ENCODE measurements around the gene SDC4.
A peak's percentile ranks its signal among the peaks of the same experiment; 100 is the strongest.
"Not testable (repeated sequence)": the region's sequence is repeated elsewhere in the genome, so short reads cannot be mapped to it uniquely, and the experiment has no call there.

Gene SDC4

DNA sequence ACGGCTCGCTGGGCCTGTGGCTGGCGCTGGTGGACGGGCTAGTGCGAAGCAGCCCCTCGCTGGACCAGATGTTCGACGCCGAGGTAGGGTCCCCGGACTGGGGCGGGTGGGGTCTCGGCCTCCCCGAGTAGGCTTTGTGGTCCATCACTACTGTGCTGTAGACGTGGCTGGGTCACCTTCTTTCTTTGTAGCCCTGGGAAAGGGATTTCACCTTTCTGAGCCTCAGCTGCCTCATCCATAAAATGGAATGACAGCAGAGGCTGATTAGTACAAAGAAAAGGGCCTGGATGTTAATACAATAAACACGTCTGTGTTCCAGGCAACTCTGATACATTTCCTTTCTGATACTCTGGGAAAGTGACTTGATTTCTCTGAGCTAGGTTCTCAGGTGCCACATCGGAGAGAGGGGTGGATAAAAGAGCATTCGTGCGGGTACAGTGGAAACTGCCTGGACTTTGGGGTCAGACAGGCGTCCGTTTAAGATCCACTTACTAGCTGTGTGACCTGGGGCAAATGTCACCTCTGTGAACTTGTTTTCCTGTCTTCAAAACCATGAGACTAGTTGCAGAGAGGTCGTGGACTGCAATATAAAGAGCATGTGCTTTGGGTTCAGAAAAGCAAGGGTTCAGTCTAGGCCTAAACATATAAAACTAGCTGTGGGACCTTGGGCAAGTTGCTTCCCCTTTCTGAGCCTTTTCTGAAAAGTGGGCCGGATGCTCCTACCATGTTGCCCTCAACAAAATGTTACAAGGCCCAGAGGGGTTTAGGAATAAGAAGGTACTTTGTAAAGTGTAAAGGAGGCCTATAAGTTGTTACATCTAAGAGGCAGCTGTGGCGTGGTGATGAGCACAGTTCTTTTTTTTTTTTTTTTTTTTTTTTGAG lies 15.6 kb upstream of the SDC4 start:
- DNase-seq, result no peak

DNA sequence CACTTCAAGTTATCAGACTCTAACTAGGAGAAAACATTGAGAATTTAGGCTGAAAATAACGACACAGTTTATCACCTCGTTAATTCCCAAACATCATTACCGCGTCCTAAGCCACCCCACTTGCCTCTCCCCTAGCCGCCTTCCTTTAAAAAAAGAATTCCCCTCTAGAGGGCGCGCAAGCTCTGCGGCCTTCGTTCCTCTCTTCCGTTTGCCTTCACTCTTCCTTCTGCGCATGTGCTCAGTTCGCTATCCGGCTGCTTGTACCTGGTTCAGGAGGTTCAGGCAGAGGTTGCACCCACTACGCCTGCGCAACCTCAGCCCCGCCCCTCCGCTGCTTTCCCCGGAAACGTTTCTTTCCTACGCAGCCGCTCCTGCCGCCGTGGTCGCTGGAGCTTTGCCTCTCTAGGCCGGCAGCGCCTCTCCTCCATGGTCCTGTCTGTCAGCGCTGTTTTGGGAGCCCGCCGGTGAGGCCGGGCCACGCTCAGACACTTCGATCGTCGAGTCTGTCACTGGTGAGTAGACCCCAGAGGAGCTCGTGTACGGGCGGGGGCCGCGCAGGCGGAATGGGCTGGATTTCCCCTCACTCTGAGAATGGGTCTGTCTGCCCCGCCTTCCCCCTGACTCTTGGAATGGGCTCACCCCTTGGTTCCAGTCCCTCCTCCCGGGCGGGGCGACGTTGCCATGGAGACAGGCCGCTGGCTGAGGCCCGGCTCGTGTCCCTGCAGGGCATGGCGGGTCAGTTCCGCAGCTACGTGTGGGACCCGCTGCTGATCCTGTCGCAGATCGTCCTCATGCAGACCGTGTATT lies 14.8 kb upstream of the SDC4 start, which contains the start of gene SYS1:
TSS of gene SYS1 (plus strand) at position 353 of the 807 bp plus-strand sequence. CDS start at position 729, 376 bp downstream.
- DNase-seq, result peak; percentile 98 to 100 (median 99)

DNA sequence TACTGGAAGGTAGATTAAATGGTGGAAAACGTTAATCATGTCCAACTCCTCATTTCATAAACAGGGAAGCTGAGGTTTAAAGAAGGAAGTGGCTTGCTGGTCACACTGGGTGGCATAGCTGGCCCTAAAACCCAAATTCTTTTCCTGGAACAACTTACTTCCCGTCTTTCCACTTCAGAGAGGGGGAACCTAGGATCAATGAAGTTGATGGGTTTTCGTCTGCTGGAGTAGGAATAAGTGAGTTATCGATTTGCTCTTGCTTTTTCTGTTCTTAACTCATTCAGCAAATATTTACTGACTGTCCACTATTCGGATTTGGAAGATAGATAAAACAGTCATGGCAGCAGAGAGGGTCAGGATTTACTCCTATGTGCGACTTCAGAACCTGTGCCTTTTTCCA lies 13.6 kb upstream of the SDC4 start:
- DNase-seq, result no peak

DNA sequence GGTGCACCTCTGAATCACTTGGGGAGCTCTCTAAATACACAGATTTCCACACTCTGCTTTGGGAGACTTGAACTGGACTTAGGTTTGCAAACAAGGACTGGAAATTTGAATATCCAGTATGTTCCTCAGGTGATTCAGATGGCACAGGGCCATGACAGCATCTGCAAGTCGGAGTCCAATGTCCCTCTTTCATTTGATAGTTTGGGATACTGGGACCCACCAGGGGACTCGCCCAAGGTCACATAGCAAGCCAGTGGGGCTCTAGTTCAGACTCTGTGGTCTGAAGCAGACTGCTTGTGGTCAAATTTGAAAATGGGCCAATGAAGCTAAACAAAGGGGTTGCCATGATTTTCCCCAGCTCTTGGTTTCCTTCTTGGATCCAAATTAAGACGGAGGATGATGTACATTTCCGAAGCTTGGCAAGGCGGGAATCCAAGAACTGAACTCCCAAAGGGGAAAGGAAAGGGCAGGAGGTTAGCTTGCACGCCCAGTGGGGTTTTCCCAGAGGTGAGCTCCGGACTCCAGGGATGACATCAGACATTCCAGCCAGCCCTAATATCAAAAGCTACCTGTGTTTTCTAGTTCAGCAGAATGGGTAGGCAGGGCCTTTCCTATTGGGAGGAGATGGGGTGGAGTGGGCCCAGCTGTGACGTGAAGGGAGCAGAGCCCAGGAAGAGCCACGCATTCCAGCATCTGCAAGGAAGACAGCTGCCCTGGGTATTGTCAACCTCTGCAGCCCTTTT lies 11.4 kb upstream of the SDC4 start:
- DNase-seq, result no peak

DNA sequence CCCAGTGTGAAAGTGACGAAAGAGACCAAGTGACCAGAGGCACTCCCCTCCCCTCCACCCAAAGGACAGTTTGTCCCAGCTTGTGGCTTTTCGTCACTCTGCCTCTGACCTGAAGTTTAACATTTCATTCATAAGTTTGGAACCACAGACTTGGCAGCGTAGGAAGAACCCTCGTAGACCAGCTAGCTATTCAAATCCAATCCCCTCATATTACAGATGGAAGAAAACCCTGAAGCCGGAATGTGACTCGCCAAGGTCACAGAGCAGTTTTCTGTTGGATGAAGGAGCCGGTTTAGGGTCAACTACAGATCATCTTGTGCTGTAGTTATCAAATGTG lies 10.8 kb upstream of the SDC4 start:
- DNase-seq, result no peak

DNA sequence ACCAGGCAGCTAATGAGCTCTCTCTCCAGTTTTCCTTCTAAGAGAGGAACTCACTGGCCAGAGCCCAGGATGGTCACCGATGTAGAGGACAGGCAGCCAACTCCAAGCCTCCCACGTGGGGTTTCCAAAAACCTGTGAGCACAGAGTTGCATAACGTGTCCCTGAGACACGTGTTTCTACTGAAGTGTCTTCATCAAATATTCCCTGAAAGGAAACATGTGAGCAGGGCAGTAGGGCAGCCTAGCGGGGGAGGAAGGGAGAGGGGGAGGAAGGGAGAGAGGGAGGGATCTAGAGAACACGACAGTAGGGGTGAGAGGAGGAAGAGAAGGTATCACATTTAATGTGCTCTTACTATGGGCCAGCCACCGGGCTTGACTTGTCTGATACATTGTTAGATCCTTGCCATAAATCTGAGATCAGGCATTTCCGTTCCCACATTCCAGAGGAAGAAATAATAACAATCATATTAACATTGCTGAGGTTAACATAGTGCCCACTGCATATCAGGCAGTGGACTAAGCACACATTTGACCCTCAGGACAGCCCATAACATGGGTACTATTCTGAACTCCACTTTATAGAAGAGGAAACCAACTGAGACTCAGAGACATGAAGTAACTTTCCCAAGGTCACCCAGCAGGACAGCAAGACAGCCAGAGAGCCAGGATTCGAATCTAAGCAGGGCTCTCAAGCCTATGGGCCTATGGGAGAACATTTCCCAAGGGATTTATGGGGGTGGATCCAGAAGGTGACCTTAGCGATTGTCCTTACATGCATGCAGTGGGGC lies 10.3 kb upstream of the SDC4 start:
- DNase-seq, result no peak

DNA sequence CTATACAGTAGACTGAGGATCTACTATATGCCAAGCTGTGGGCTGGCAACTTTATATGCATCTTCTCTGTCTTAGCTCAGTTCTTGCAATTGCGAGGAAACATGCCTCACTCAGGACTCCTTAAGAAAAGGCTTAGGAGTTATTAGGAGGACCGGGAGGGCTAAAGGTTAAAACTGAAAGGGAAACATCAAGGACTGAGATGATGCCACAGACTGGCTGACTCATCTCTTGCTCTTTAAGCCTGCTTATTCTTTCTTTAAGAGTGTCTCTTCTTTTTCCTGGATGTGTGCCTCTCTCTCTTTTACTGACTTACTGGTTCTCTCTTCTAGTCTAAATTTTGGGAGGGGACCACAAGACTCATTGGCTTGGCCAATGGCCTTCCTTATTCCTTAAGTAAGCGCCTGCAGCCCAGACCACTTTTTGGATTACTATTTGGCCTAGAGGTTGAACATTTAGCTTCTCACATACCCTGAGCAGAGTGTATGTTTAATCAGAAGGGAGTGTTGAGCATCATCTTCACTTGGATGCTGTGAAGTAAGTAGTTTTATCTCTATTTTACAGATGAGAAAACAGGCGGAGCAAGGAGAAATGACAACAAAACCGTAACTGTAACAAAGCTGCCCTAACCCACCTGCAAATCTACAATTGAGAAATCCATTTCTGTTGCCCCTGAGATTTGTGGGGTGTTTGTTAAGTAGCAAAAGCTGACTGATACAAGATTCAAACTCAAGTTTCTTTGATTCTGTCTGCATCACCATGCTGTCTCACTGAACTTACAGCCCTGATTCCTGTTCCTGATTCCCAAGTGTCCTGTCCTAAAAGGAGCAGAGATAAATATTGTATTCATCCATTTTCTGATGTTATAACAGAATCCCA lies 7.2 kb upstream of the SDC4 start:
- DNase-seq, result no peak

DNA sequence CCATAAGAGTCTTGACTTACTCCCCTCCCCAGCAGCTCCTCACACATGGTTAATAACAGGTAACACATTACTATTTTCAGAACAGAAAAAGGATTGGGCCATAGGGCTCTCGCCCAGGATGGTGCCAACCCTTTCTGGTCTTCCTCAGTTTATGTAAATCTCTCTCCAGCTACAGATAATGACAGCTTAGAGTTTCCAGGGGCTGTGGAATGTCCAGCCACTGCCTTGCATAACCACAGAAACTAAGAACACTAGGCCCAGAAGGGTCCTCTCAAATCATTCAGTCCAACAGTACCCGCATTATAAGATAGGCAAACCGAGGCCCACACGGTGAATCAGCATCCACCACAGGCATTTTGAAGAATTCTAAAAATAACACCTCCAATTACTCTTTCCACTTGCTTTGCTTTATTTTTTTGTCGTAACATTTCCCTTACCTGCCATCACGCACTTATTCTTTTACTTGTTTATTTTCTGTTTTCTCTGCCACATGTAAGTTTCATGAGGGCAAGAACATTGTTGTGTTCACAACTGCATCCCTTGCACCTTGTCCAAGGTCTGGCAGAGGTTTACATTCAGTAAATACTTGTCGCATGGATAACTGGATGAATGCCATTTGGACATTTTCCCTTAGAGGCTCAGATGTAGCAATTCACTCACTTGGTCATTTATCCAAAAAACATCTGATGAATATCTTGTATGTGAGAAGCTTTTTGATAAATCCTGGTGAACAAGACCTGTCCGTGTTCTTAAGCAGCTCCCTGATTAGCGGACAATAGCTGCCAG lies 6.4 kb upstream of the SDC4 start:
- DNase-seq, result no peak

DNA sequence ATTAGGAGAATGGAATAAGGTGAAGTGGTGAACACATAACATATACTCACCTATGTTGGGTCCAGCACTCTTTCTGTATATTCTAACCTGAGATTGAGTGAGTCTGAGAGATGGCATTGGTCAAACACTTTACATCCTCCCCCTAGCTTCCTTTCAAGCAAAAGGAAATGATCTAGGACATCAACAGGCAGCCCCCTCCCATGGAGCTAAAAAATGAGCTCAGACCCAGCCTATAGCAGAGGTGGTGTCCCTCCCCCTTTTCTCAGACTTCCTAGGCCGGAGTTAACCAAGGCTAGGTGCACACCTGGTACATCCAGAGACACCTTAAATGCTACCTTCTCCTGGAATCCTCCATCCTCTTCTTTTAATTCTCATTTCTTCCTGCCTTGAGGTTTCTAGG lies 5.5 kb upstream of the SDC4 start:
- DNase-seq, result no peak

DNA sequence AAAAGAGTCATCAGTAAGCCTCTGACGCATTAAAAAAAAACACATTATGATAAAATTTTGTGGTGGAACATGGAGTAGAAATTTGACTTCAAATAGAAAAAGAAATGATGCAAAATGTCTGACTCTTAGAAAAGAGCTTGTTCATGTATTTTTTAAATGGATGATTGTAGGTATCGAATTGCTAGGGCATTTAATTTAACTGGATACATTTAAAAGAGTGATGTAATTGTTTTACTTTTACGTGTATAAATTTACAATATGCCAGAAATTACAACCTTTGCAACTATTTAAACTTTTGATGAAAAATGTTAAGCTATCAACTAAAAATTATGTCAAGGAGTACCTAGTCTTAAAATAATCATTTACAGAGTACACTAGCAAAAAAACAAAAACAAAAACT lies 4.5 kb upstream of the SDC4 start:
- DNase-seq, result no peak

DNA sequence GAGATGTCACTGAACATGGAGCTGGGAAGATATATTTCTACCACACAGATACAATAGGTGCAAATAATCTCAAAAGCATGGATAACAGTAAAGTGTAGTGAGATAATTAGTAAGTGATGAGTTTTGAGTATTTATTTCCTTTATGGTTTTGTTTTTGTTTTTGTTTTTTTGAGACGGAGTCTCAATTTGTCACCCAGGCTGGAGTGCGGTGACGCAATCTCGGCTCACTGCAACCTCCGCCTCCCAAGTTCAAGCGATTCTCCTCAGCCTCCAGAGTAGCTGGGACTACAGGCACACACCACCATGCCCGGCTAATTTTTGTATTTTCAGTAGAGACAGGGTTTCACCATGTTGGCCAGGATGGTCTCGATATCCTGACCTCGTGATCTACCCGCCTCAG lies 2.6 kb upstream of the SDC4 start:
- DNase-seq, result not testable (repeated sequence)

DNA sequence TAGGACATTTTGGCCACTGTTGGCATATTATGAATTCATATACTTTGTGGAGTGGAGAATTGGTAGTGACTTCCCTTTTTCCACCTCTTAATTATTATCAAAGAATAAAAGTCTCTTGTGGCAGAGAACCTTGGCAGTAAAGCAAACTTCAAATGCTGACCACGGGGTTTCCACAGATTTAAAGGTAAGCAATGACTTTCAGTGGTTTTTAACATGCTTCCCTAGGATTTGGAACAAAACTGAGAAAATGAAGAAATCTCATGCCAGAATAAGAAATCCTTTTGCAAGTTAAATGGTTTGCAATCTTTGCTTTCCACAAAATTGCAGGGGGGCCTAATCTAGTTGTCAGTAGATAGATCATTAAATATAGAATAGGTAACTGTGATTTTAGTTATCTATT lies 2.0 kb upstream of the SDC4 start:
- no peak for DNase-seq

DNA sequence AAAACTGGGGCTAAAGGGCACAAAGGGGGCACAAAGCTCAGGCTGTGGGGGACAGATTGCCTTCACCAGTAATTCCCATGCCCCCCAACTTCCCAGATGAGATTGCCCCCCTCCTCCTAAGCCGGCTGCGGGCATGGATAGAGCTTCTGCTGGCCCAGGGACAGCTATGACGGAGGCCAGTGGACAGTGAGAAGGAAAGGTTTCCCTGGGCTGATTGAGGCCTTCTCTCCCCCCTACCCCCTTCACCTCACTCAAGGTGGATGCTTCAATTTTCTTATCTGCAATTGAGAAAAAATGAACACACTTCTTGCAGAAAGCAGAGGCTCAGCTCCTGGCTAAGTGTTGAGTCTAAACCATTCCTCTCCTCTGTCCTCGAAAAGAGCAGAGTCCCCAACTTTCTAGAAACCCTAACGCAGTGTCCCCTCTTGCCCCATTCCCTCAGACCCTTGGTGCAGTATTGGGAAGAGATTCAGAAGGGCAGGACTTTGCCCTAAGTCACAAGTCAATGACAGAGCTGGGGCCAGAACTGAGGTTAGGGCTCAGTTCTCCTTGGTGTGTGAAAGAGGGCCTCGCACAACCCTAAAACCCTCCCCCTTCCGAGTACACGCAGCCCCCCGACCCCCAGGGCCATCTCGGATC lies 808 bp downstream of the SDC4 start:
- no peak for DNase-seq

DNA sequence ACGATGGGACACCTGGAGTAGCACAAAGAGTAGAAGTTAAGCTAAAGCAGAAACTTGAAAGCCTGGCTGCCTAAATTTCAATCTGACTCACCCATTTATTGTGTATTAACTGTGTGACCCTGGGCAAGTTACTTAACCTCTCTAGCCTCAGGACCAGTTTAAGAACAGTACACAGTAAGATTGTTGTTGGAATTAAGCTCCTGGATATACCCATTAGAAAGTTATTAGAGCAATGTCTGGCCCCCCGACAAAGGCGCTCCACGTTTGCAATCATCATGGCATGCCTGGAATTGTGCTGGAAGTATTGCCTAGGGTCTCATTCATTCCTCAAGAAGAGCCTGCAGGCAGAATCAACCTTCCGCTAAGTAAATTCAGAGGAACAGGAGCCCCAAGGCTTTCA lies 1.4 kb downstream of the SDC4 start:
- DNase-seq, result no peak

DNA sequence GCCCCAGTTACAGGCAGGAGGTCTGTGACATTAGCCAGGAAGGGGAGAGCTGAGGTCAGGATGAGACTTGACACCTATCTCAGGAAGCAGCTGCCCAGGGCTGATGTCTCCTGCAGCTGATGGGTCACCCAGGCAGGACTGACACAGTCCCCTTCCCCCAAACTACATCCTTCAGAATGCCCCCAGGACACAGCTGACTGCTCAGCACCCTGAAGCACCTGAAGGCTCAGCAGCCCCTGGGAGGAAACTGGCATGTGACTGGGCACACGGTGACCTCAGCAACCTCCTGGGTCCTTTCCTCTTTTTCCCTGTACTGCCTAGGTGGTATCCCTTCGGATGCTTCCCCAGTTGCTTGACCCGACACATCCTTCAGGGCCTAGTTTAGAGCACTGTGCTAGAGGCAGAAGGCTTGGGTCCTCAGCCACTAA lies 1.9 kb downstream of the SDC4 start:
- peak in 1 of 3 experiments; percentile 23 for DNase-seq

DNA sequence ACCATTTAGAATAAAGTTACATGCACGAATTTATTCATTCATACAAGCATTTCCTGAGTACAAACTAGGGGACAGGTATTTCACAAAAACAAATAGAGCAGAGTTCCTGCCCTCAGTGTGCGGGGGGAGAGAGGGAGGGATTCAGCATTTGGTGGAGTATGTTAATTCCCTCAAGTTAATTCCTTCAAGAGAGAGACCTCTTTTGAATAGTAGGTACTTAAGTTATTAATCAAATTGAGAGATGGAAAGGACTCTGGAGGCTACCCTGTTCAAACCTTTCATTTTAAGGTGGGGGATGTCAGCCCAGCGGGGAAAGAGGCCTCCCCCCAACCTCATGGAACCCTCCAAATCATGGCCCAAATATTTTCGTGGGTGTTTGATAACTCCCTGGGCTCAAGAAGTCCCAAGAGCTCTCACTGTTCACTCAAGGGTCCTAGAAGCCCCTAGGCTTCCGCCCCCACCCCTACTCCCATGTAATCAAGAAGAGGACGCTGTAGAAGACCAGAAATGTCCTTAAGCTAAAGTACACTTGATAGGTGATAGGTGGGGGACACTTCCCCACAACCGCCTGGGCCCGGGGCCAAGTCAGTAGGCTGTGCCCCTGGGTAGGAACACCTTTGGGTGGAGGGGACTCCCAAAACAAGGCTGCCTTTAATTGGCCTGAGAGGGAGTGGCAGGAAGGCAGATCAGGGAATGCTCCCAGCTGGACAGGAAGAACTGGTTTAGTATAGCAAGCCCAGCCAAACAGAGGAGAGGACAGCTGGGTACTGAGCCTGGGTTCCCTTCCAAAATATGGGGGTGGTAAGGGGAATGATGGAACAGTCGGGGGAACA lies 2.9 kb downstream of the SDC4 start:
- DNase-seq, result peak in 1 of 3 experiments; percentile 45

DNA sequence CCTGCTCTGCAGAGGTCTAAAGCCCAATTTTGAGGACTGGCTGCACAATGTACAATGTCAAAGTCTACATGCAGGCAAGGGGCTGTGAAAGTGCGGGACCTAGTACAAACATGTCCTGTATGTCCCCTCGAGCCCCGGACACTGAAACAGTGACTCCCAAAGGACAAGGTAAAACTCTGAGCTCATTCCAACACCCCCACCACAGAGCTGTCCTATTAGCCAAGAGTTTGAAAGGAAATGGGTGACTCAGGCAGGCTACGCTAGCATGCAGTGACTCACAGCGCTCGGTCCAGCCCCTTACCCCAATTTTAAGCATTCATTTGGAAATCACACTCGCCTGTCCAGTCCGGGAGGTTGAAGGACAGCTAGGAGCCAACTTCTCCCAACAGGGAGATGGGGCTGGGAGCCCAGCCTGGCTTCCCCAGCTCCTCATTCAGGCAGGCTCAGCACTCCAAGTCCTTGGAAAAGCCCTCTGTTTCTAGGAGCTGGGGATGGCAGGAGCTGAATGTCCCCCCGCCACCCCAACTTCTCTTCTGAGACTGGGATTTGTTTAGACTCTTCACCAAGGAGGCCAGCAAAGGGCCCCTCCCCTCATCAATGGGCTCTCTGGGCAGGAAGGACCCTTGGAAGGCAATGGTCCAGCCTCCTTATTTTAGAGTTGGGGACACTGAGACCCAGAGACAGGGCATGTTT lies 3.9 kb downstream of the SDC4 start:
- no peak for DNase-seq

DNA sequence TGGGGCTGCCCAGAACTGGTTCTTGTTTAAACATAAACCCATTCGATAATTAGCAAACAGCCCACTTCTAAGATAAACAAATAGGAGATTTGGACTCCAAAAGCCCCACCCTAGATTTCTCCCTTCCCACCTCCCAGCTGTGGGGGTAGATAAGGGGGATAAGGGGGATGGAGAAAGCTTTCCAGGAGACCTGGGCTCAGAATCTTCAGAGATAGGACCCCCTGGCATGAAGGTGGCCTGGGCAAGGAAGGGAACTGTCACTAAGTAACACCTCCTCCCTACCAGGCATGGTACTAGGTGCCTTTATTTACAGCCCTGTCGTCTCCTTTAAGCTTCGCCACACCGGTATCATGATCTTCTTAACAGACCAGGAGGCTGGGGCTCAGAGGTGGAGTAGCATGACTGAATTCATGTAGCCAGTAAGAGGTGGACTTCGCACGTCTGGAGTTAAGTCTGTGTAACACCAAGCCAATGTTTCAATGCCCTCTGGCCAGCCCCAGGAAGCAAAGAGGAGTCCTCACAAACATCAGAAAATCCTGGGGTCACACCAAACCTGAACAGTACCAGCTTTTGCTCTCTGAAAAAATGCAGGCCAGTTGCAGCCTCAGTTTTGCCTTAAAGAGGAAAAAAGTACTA lies 4.6 kb downstream of the SDC4 start:
- peak in 2 of 3 experiments; percentile 87 to 91 for DNase-seq

All from NCI-H1417 (cell line).